NT2/D1 (cell line): Measurements from ENCODE around the gene ADARB2.

ENCODE experiments used
- YY1 ChIP-seq: IDR thresholded peaks from 2 replicates; pipeline ENCODE4 v1.6.1; 2011; ENCODE audit not compliant: insufficient read length, insufficient read depth
- ZNF274 ChIP-seq: IDR thresholded peaks from 2 replicates; pipeline ENCODE4 v1.6.1; 2011; ENCODE audit warnings: mild to moderate bottlenecking, low read depth, low read length

DNA sequence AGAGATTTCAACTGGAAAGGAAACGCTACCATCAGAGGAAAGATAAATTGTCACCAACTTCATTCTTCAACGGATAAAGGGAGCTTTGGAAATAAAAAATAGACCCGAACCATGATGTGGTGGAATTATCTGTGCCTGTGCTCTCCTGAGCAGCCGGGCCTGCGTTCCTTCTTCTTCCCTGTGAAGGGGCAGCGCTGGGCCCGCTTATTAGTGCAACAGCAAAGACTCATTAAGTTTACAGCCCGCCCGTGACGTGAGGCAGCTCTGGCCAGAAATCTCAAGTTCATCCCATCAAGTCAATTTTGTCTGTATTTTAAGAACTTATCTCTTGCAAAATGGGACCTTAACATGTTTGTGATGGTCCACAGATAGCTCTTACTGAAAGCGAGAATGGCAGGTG is 193.7 kb downstream of the ADARB2 start:
- TF ChIP-seq ZNF274 (no peak), YY1 (no peak)
